ENCODE data around the gene C1orf116.

The C1orf116 gene

GRCh38 chr1:207071426-207071825 is 38.9 kb upstream of the C1orf116 start:
- POLR2A ChIA-PET, result no interaction called here
- DNase-seq (ENCODE audit: low read depth, low spot score), result no peak
- CTCF ChIA-PET, result interaction anchor here (1.0 to 2.5 kb wide), 5 partner anchors 8 to 22 kb away, joined by 3 to 10 read pairs (median 5); partner anchors contain the start of gene PFKFB2
- H3K4me3 ChIP-seq (ENCODE audit: low read depth, low read length), result no peak overlapping the region
- TF ChIP-seq, protein P1, sequence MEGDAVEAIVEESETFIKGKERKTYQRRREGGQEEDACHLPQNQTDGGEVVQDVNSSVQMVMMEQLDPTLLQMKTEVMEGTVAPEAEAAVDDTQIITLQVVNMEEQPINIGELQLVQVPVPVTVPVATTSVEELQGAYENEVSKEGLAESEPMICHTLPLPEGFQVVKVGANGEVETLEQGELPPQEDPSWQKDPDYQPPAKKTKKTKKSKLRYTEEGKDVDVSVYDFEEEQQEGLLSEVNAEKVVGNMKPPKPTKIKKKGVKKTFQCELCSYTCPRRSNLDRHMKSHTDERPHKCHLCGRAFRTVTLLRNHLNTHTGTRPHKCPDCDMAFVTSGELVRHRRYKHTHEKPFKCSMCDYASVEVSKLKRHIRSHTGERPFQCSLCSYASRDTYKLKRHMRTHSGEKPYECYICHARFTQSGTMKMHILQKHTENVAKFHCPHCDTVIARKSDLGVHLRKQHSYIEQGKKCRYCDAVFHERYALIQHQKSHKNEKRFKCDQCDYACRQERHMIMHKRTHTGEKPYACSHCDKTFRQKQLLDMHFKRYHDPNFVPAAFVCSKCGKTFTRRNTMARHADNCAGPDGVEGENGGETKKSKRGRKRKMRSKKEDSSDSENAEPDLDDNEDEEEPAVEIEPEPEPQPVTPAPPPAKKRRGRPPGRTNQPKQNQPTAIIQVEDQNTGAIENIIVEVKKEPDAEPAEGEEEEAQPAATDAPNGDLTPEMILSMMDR (IDR thresholded peaks at IDR 0.05; ENCODE audit: insufficient read depth, low read length, missing control alignments), result no peak

DNA sequence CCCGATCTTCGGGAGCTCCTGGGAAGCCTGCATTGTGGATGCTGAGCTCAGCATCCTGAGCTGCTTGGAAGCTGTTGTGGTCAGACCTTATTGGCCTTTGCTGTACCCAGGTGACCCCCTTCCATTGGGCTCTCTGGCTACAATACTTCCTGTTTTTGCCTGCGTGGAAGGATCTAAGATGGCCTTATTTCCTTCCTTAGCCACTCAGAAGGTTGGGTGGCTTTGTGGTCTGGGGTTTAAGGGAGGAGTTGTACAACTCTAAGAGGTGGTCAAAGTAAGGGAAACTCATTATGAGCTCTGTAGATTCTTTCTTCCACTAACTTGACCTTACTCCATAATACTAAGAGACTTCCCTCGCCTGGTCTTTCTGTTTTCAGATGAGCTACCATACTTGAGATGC is 38.3 kb upstream of the C1orf116 start:
- ChIA-PET CTCF (interaction anchor here (1.0 to 2.5 kb wide), 5 partner anchors 9 to 65 kb away, joined by 3 to 10 read pairs (median 5); partner anchors contain the start of gene PFKFB2), POLR2A (no interaction called here)
- TF ChIP-seq, protein P1 (IDR thresholded peaks at IDR 0.05; ENCODE audit: insufficient read depth, low read length, missing control alignments), result no peak
- no peak for DNase-seq (ENCODE audit: low read depth, low spot score)
- no peak overlapping the region for H3K4me3 ChIP-seq (ENCODE audit: low read depth, low read length)

DNA sequence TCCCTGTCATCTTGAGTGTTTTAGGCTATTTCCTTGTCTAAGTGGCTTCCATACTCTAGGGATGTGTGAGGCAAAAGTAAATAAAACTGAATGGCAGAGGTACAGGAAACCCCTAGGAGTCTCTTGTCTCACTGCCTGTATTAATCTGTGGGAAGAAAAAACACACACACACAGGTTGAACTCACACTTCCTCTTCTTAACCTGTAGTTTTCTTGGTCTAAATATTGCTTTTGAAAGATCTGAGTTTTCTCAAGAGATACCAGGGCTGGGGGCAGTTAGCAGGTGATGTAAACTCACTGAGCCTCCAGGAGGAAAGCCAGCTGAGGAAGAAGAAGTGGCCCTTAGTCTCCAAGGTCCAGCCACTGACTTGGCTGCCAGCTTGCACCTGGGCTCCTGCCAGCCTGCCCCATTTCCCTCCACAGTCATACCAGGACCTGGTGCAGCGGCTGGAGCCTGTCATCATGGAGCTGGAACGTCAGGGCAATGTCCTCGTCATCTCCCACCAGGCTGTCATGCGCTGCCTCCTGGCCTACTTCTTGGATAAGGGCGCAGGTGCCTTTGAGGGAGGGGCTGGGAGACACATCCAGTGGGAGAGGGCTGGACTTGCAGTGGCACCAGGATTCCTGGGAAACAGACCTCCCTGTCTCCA is 37.4 kb upstream of the C1orf116 start:
- TF ChIP-seq, protein P1 (IDR thresholded peaks at IDR 0.05; ENCODE audit: insufficient read depth, low read length, missing control alignments), result no peak
- ChIA-PET CTCF (interaction anchor here (1.1 to 2.5 kb wide), 5 partner anchors 9 to 335 kb away, joined by 3 to 10 read pairs (median 3); no protein-coding TSS in a partner anchor), POLR2A (no interaction called here)
- H3K4me3 ChIP-seq (ENCODE audit: low read depth, low read length), result no peak overlapping the region
- DNase-seq (ENCODE audit: low read depth, low spot score), result no peak

- POLR2A ChIA-PET, result no interaction called here
- CTCF ChIA-PET, result interaction anchor here (1.1 to 1.4 kb wide), 5 partner anchors 10 to 336 kb away, joined by 3 to 4 read pairs (median 3); no protein-coding TSS in a partner anchor
- TF ChIP-seq, protein P1 (IDR thresholded peaks at IDR 0.05; ENCODE audit: insufficient read depth, low read length, missing control alignments), result no peak
- DNase-seq (ENCODE audit: low read depth, low spot score), result no peak
- no peak overlapping the region for H3K4me3 ChIP-seq (ENCODE audit: low read depth, low read length)
Observed at GRCh38 chr1:207069061-207069460, 36.5 kb upstream of the C1orf116 start.

DNA sequence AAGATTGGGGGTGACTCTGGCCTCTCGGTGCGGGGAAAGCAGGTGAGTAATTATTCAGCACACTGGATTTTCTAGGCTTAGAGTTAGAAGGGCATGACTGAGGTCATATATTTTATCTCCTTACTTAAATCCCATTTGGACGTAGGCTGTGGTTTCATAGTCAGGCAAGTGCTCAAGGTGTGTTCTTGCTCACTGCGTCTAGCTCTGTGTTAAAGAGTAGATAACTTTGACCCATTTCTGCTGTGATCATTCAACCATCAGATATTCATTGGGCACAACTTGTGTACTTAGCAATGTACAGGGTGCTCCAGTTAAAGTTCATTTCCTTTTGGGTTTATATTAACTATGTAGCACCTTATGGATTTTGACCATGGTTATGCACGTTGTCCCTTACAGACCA is 35.1 kb upstream of the C1orf116 start:
- POLR2A ChIA-PET, result no interaction called here
- CTCF ChIA-PET, result interaction anchor here (0.8 to 1.3 kb wide), 3 partner anchors 11 to 18 kb away, joined by 3 to 4 read pairs (median 3); no protein-coding TSS in a partner anchor
- no peak for DNase-seq (ENCODE audit: low read depth, low spot score)
- TF ChIP-seq, protein P1 (IDR thresholded peaks at IDR 0.05; ENCODE audit: insufficient read depth, low read length, missing control alignments), result no peak
- no peak overlapping the region for H3K4me3 ChIP-seq (ENCODE audit: low read depth, low read length)

DNA sequence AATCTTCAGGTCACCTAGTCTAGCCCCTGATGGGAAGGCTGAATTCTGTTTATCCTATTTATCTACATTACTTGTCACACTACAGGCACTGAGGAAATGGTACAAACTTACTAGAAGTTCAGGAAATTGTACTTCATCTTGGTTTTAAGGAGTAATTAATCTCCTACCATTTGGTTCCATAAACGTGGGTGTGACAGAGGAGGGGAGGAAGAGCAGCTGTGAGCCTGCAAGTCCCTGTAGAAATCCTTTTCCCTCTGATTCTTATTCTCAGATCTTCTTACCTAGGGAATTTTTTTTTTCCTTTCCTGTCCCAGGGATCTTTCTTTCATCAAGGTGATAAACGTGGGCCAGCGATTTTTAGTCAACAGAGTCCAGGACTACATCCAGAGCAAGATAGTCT is 34.6 kb upstream of the C1orf116 start:
- ChIA-PET POLR2A (no interaction called here), CTCF (interaction anchor here (1.1 kb wide), 1 partner anchor 12 kb away, joined by 3 read pairs; no protein-coding TSS in a partner anchor)
- TF ChIP-seq, protein P1 (IDR thresholded peaks at IDR 0.05; ENCODE audit: insufficient read depth, low read length, missing control alignments), result no peak
- H3K4me3 ChIP-seq (ENCODE audit: low read depth, low read length), result no peak overlapping the region
- no peak for DNase-seq (ENCODE audit: low read depth, low spot score)

All from AG04449 (cell line).